ENCODE results near the gene LRRC7.

LRRC7 gene

GRCh38 chr1:70025052-70025451 is 457.3 kb downstream of the LRRC7 start:
- Histone ChIP-seq H2AFZ (ENCODE audit: low read length, unreplicated experiment) (no peak overlapping the region), H3K27ac (ENCODE audit: low read depth, low read length) (no peak overlapping the region), H3K36me3 (ENCODE audit: insufficient read depth, low read length) (no peaks in the 10 kb centered on the region), H3K4me1 (ENCODE audit: control insufficient read depth, insufficient read depth, low read length, unreplicated experiment) (peaks cover 4% of the 10 kb centered on the region), H3K79me2 (ENCODE audit: control insufficient read depth, insufficient read depth, low read length, unreplicated experiment) (no peaks in the 10 kb centered on the region), H3K27me3 (ENCODE audit: insufficient read depth, low read length) (no peaks in the 10 kb centered on the region), H3K4me3 (ENCODE audit: low read depth, low read length) (no peak overlapping the region)

- Histone ChIP-seq H2AFZ (ENCODE audit: low read length, unreplicated experiment) (no peak overlapping the region), H3K27me3 (ENCODE audit: insufficient read depth, low read length) (no peaks in the 10 kb centered on the region), H3K27ac (ENCODE audit: low read depth, low read length) (no peak overlapping the region), H3K4me3 (ENCODE audit: low read depth, low read length) (no peak overlapping the region), H3K36me3 (ENCODE audit: insufficient read depth, low read length) (no peaks in the 10 kb centered on the region), H3K4me1 (ENCODE audit: control insufficient read depth, insufficient read depth, low read length, unreplicated experiment) (peaks cover 7% of the 10 kb centered on the region), H3K79me2 (ENCODE audit: control insufficient read depth, insufficient read depth, low read length, unreplicated experiment) (no peaks in the 10 kb centered on the region)
These were observed 458.1 kb downstream of the LRRC7 start for GRCh38 chr1:70025846-70026245.

GRCh38 chr1:70033266-70033873 is 465.6 kb downstream of the LRRC7 start:
- Histone ChIP-seq H3K27me3 (ENCODE audit: insufficient read depth, low read length) (no peaks in the 10 kb centered on the region), H3K36me3 (ENCODE audit: insufficient read depth, low read length) (no peaks in the 10 kb centered on the region), H3K4me1 (ENCODE audit: control insufficient read depth, insufficient read depth, low read length, unreplicated experiment) (peaks cover 7% of the 10 kb centered on the region), H3K79me2 (ENCODE audit: control insufficient read depth, insufficient read depth, low read length, unreplicated experiment) (no peaks in the 10 kb centered on the region), H3K4me3 (ENCODE audit: low read depth, low read length) (no peak overlapping the region), H3K27ac (ENCODE audit: low read depth, low read length) (no peak overlapping the region), H2AFZ (ENCODE audit: low read length, unreplicated experiment) (no peak overlapping the region)

DNA sequence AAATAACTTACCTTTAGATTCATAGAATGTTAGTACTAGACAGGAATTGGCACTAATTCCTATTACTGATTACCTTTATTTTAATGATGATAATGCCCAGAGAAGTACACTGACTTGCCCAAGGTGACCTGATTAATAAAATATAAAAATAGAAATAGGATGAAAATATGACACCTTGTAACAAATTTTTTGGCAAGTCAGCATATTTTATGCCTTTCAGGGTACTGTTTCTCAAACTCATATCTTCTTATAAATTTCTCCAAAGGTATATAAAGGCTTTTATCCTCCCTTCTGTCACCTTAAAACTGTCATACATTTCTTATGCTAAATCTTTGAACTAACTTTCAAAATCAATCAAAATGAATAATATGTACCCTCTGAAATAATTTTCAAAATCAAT is 466.2 kb downstream of the LRRC7 start:
- H3K27me3 ChIP-seq (ENCODE audit: insufficient read depth, low read length), result no peaks in the 10 kb centered on the region
- H3K36me3 ChIP-seq (ENCODE audit: insufficient read depth, low read length), result no peaks in the 10 kb centered on the region
- H3K79me2 ChIP-seq (ENCODE audit: control insufficient read depth, insufficient read depth, low read length, unreplicated experiment), result no peaks in the 10 kb centered on the region
- H3K27ac ChIP-seq (ENCODE audit: low read depth, low read length), result no peak overlapping the region
- no peak overlapping the region for H3K4me3 ChIP-seq (ENCODE audit: low read depth, low read length)
- H3K4me1 ChIP-seq (ENCODE audit: control insufficient read depth, insufficient read depth, low read length, unreplicated experiment), result peaks cover 7% of the 10 kb centered on the region
- H2AFZ ChIP-seq (ENCODE audit: low read length, unreplicated experiment), result no peak overlapping the region

- H3K36me3 ChIP-seq (ENCODE audit: insufficient read depth, low read length), result no peaks in the 10 kb centered on the region
- H2AFZ ChIP-seq (ENCODE audit: low read length, unreplicated experiment), result no peak overlapping the region
- H3K27ac ChIP-seq (ENCODE audit: low read depth, low read length), result no peak overlapping the region
- H3K4me1 ChIP-seq (ENCODE audit: control insufficient read depth, insufficient read depth, low read length, unreplicated experiment), result peaks cover 7% of the 10 kb centered on the region
- no peaks in the 10 kb centered on the region for H3K79me2 ChIP-seq (ENCODE audit: control insufficient read depth, insufficient read depth, low read length, unreplicated experiment)
- H3K27me3 ChIP-seq (ENCODE audit: insufficient read depth, low read length), result no peaks in the 10 kb centered on the region
- H3K4me3 ChIP-seq (ENCODE audit: low read depth, low read length), result no peak overlapping the region
These were observed 466.7 kb downstream of the LRRC7 start for GRCh38 chr1:70034403-70034802.

GRCh38 chr1:70038025-70038424 is 470.3 kb downstream of the LRRC7 start:
- H2AFZ ChIP-seq (ENCODE audit: low read length, unreplicated experiment), result no peak overlapping the region
- H3K4me1 ChIP-seq (ENCODE audit: control insufficient read depth, insufficient read depth, low read length, unreplicated experiment), result peaks cover 6% of the 10 kb centered on the region
- H3K27ac ChIP-seq (ENCODE audit: low read depth, low read length), result no peak overlapping the region
- H3K36me3 ChIP-seq (ENCODE audit: insufficient read depth, low read length), result no peaks in the 10 kb centered on the region
- H3K4me3 ChIP-seq (ENCODE audit: low read depth, low read length), result no peak overlapping the region
- H3K27me3 ChIP-seq (ENCODE audit: insufficient read depth, low read length), result no peaks in the 10 kb centered on the region
- H3K79me2 ChIP-seq (ENCODE audit: control insufficient read depth, insufficient read depth, low read length, unreplicated experiment), result no peaks in the 10 kb centered on the region

GRCh38 chr1:70039485-70039884 is 471.8 kb downstream of the LRRC7 start:
- H3K36me3 ChIP-seq (ENCODE audit: insufficient read depth, low read length), result no peaks in the 10 kb centered on the region
- H3K27me3 ChIP-seq (ENCODE audit: insufficient read depth, low read length), result no peaks in the 10 kb centered on the region
- peaks cover 19% of the 10 kb centered on the region for H3K4me1 ChIP-seq (ENCODE audit: control insufficient read depth, insufficient read depth, low read length, unreplicated experiment)
- no peaks in the 10 kb centered on the region for H3K79me2 ChIP-seq (ENCODE audit: control insufficient read depth, insufficient read depth, low read length, unreplicated experiment)
- H3K27ac ChIP-seq (ENCODE audit: low read depth, low read length), result no peak overlapping the region
- no peak overlapping the region for H3K4me3 ChIP-seq (ENCODE audit: low read depth, low read length)
- H2AFZ ChIP-seq (ENCODE audit: low read length, unreplicated experiment), result no peak overlapping the region

GRCh38 chr1:70041317-70042045 is 473.8 kb downstream of the LRRC7 start:
- Histone ChIP-seq H3K79me2 (ENCODE audit: control insufficient read depth, insufficient read depth, low read length, unreplicated experiment) (no peaks in the 10 kb centered on the region), H2AFZ (ENCODE audit: low read length, unreplicated experiment) (no peak overlapping the region)

GRCh38 chr1:70042090-70042731 is 474.5 kb downstream of the LRRC7 start:
- Histone ChIP-seq H3K4me1 (ENCODE audit: control insufficient read depth, insufficient read depth, low read length, unreplicated experiment) (peaks cover 31% of the 10 kb centered on the region), H3K4me3 (ENCODE audit: low read depth, low read length) (no peak overlapping the region), H2AFZ (ENCODE audit: low read length, unreplicated experiment) (no peak overlapping the region)

More at GRCh38 chr1:70041317-70042045, 473.8 kb downstream of the LRRC7 start:
- Histone ChIP-seq H3K27me3 (ENCODE audit: insufficient read depth, low read length) (no peaks in the 10 kb centered on the region), H3K27ac (ENCODE audit: low read depth, low read length) (no peak overlapping the region), H3K4me3 (ENCODE audit: low read depth, low read length) (no peak overlapping the region), H3K36me3 (ENCODE audit: insufficient read depth, low read length) (no peaks in the 10 kb centered on the region), H3K4me1 (ENCODE audit: control insufficient read depth, insufficient read depth, low read length, unreplicated experiment) (peaks cover 31% of the 10 kb centered on the region)

DNA sequence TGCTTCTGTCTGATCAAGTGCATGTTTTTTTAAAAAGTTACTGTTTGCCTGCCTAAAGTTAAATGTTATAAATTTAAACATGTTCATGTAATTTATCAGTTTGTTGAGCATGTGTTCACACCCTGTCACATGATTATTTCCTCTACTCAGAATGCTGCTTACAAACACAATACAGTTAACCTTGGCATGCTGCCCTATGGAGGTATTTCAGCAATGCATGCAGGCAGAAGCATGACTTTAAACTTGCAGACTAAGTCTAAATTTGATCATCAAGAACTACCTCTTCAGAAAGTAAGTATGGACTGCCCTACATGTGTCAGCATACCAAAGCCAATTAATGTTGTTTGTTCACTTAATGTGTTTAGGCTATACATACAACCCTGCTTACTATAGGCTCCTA is 476.1 kb downstream of the LRRC7 start:
- Histone ChIP-seq H3K4me3 (ENCODE audit: low read depth, low read length) (peak overlapping the region; percentile 14; the same call in 1 of the 2 replicates), H3K27ac (ENCODE audit: low read depth, low read length) (0 out of 2 replicates have a peak overlapping the region, but pooled peaks have one; percentile 79)

More at GRCh38 chr1:70042090-70042731, 474.5 kb downstream of the LRRC7 start:
- no peaks in the 10 kb centered on the region for H3K79me2 ChIP-seq (ENCODE audit: control insufficient read depth, insufficient read depth, low read length, unreplicated experiment)
- no peaks in the 10 kb centered on the region for H3K27me3 ChIP-seq (ENCODE audit: insufficient read depth, low read length)
- no peak overlapping the region for H3K27ac ChIP-seq (ENCODE audit: low read depth, low read length)
- H3K36me3 ChIP-seq (ENCODE audit: insufficient read depth, low read length), result no peaks in the 10 kb centered on the region

More for the DNA sequence above, 476.1 kb downstream of the LRRC7 start:
- Histone ChIP-seq H2AFZ (ENCODE audit: low read length, unreplicated experiment) (peak overlapping the region; percentile 14), H3K36me3 (ENCODE audit: insufficient read depth, low read length) (no peaks in the 10 kb centered on the region), H3K4me1 (ENCODE audit: control insufficient read depth, insufficient read depth, low read length, unreplicated experiment) (peaks cover 39% of the 10 kb centered on the region), H3K79me2 (ENCODE audit: control insufficient read depth, insufficient read depth, low read length, unreplicated experiment) (no peaks in the 10 kb centered on the region), H3K27me3 (ENCODE audit: insufficient read depth, low read length) (no peaks in the 10 kb centered on the region)

Data from ACC112 (cell line).